Measurements from ENCODE around the gene GJC2.
A peak's percentile ranks its signal among the peaks of the same experiment; 100 is the strongest.
"Not testable (repeated sequence)": the region's sequence is repeated elsewhere in the genome, so short reads cannot be mapped to it uniquely, and the experiment has no call there.

GJC2 gene

GRCh38 chr1:228173528-228174481, 24.1 kb downstream of the GJC2 start:
- DNase-seq, result peak; percentile 22

- DNase-seq, result no peak
Measured at GRCh38 chr1:228174482-228175315, 25.0 kb downstream of the GJC2 start.

GRCh38 chr1:228175316-228176023, 25.7 kb downstream of the GJC2 start:
- DNase-seq, result no peak

GRCh38 chr1:228176024-228176395, 26.3 kb downstream of the GJC2 start:
- DNase-seq, result no peak

- DNase-seq, result no peak
Measured at GRCh38 chr1:228176461-228177182, 26.9 kb downstream of the GJC2 start.

GRCh38 chr1:228177183-228177475, 27.4 kb downstream of the GJC2 start:
- DNase-seq, result no peak

GRCh38 chr1:228177721-228178710, 28.3 kb downstream of the GJC2 start:
- DNase-seq, result no peak

- DNase-seq, result no peak
Measured at GRCh38 chr1:228178737-228179684, 29.3 kb downstream of the GJC2 start.

GRCh38 chr1:228180271-228180958, 30.7 kb downstream of the GJC2 start:
- no peak for DNase-seq

GRCh38 chr1:228180959-228181644, 31.4 kb downstream of the GJC2 start:
- no peak for DNase-seq

- no peak for DNase-seq
Measured at GRCh38 chr1:228181645-228182034, 31.9 kb downstream of the GJC2 start.

- DNase-seq, result no peak
Measured at GRCh38 chr1:228182296-228183030, 32.7 kb downstream of the GJC2 start.

GRCh38 chr1:228184152-228184551, 34.4 kb downstream of the GJC2 start:
- no peak for DNase-seq

- DNase-seq, result no peak
Measured at GRCh38 chr1:228185641-228185965, 35.9 kb downstream of the GJC2 start.

- DNase-seq, result not testable (repeated sequence)
Measured at GRCh38 chr1:228188249-228188648, 38.5 kb downstream of the GJC2 start.

GRCh38 chr1:228190182-228190581, 40.5 kb downstream of the GJC2 start:
- no peak for DNase-seq

- no peak for DNase-seq
Measured at GRCh38 chr1:228190778-228191177, 41.0 kb downstream of the GJC2 start.

GRCh38 chr1:228194436-228194835, 44.7 kb downstream of the GJC2 start:
- no peak for DNase-seq
